DND-41 (cell line): Measurements from ENCODE around the gene TTC16.

Experiments used
- ATAC-seq: fragments of 200-7000 bp; cut with Tn5 transposase; 3 replicates; pipeline ENCODE4 v1.9.1; 2021; ENCODE audit warnings: low read depth; ENCODE audit not compliant: insufficient read depth
- DNase-seq: peaks from one replicate; pipeline ENCODE4 v3.0.0-alpha.2; 2020
- H2AFZ ChIP-seq: 2 replicates; pipeline ENCODE4 v1.6.0; 2012; ENCODE audit warnings: low read depth, low read length
- H3K27ac ChIP-seq: 2 replicates; pipeline ENCODE4 v1.5.1; 2012; ENCODE audit warnings: low read length, inconsistent platforms
- H3K27me3 ChIP-seq: fragments of 200-600 bp; sonication (generic); 2 replicates; pipeline ENCODE4 v1.6.0; 2012; ENCODE audit warnings: low read length, mild to moderate bottlenecking, inconsistent platforms; ENCODE audit not compliant: insufficient read depth, poor library complexity
- H3K36me3 ChIP-seq: 2 replicates; pipeline ENCODE4 v1.5.1; 2012; ENCODE audit warnings: low read length, inconsistent platforms; ENCODE audit not compliant: insufficient read depth
- H3K4me1 ChIP-seq: 2 replicates; pipeline ENCODE4 v1.5.1; 2012; ENCODE audit warnings: mild to moderate bottlenecking, low read length; ENCODE audit not compliant: insufficient read depth
- H3K4me2 ChIP-seq: 2 replicates; pipeline ENCODE4 v1.6.0; 2012; ENCODE audit warnings: mild to moderate bottlenecking, moderate library complexity, low read length, inconsistent platforms; ENCODE audit not compliant: insufficient read depth
- H3K4me3 ChIP-seq, 2 experiments: fragments of 200-600 bp in 1 of 2; shearing (Covaris generic) in 1 of 2; 2 replicates each; pipeline ENCODE4 v1.5.1; 2012 to 2016; ENCODE audit warnings: inconsistent platforms in 2 of 2, low read length in 2 of 2, mild to moderate bottlenecking in 2 of 2, low read depth in 1 of 2, moderate library complexity in 1 of 2
- H3K79me2 ChIP-seq: 2 replicates; pipeline ENCODE4 v1.6.0; 2012; ENCODE audit warnings: low read length, inconsistent platforms; ENCODE audit not compliant: insufficient read depth
- H3K9ac ChIP-seq: 2 replicates; pipeline ENCODE4 v1.6.0; 2012; ENCODE audit warnings: low read depth, mild to moderate bottlenecking, inconsistent platforms, low read length, moderate library complexity
- H3K9me3 ChIP-seq: 2 replicates; pipeline ENCODE4 v1.5.1; 2012; ENCODE audit warnings: low read length, moderate library complexity, mild to moderate bottlenecking, inconsistent platforms; ENCODE audit not compliant: insufficient read depth, severe bottlenecking
- H4K20me1 ChIP-seq: 2 replicates; pipeline ENCODE4 v1.6.0; 2012; ENCODE audit warnings: low read length; ENCODE audit not compliant: insufficient read depth
- EZH2 ChIP-seq: IDR thresholded peaks from 3 replicates; pipeline ENCODE4 v1.6.1; 2012; ENCODE audit warnings: borderline replicate concordance, low read depth, mild to moderate bottlenecking, moderate library complexity, low read length, inconsistent platforms; ENCODE audit not compliant: severe bottlenecking
- TF ChIP-seq, protein P1 (sequence below): IDR thresholded peaks from 2 replicates; pipeline ENCODE4 v1.5.1; 2012; ENCODE audit warnings: borderline replicate concordance, low read length, moderate library complexity, mild to moderate bottlenecking; ENCODE audit not compliant: poor library complexity, severe bottlenecking; ENCODE audit errors: extremely low read depth

The TTC16 gene

DNA sequence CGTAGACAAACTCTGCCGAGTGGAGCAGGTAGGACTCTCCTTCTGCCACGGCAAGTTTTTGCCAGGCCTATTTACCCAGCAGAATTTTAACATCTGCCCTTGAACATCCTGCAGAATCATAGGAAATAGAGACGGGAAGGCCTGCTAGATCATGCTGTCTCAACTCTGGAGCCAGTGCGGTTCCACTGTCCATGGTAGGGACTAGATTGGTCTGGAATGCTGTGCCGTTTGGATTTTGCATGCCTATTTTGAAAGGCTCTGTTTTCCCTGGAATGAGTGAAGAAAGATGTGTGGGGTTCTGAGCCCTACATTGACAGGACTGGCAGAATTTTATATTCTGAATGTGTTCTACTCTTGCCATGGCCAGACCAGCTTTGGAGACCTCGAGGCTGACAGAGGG, 42.6 kb upstream of the TTC16 start:
- Histone ChIP-seq H3K4me2 (no peak overlapping the region), H3K36me3 (0 out of 2 replicates have a peak, but pooled peaks cover under 1% of the 10 kb centered on the region), H3K4me1 (no peaks in the 10 kb centered on the region)

DNA sequence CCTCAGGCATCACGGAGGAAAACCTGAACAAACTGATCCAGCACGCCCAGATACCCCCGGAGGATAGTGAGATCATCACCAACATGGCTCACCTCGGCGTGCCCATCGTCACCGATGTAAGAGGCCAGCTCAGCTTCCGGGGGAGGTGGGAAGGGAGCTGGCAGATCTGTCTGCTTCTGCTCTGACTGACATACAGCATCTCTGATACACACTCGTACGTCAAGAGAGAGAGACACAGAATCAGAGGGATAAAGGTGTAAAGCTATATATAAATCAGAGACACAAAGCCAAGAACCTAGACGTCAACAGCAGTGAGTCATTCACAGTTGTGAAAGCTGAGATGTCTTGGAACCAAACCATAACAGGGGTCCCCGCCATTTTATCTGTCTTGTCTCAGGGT, 39.2 kb upstream of the TTC16 start:
- H3K36me3 ChIP-seq: 0 out of 2 replicates have a peak, but pooled peaks cover 3% of the 10 kb centered on the region
- H4K20me1 ChIP-seq: no peaks in the 10 kb centered on the region
- DNase-seq (no peak), ATAC-seq (no peak)
- no peak overlapping the region for H3K9ac ChIP-seq
- no peak overlapping the region for H3K4me2 ChIP-seq
- no peaks in the 10 kb centered on the region for H3K79me2 ChIP-seq
- no peak overlapping the region for H3K4me3 ChIP-seq
- H2AFZ ChIP-seq: no peak overlapping the region
- no peaks in the 10 kb centered on the region for H3K4me1 ChIP-seq
- no peak overlapping the region for H3K27ac ChIP-seq
- TF ChIP-seq, protein P1, sequence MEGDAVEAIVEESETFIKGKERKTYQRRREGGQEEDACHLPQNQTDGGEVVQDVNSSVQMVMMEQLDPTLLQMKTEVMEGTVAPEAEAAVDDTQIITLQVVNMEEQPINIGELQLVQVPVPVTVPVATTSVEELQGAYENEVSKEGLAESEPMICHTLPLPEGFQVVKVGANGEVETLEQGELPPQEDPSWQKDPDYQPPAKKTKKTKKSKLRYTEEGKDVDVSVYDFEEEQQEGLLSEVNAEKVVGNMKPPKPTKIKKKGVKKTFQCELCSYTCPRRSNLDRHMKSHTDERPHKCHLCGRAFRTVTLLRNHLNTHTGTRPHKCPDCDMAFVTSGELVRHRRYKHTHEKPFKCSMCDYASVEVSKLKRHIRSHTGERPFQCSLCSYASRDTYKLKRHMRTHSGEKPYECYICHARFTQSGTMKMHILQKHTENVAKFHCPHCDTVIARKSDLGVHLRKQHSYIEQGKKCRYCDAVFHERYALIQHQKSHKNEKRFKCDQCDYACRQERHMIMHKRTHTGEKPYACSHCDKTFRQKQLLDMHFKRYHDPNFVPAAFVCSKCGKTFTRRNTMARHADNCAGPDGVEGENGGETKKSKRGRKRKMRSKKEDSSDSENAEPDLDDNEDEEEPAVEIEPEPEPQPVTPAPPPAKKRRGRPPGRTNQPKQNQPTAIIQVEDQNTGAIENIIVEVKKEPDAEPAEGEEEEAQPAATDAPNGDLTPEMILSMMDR: no peak
- no peak for TF ChIP-seq EZH2
- no peaks in the 10 kb centered on the region for H3K9me3 ChIP-seq
- H3K27me3 ChIP-seq: no peaks in the 10 kb centered on the region

More for the DNA sequence above, 42.6 kb upstream of the TTC16 start:
- Histone ChIP-seq H3K4me3 (no peak overlapping the region), H3K27ac (no peak overlapping the region), H3K9ac (no peak overlapping the region), H3K9me3 (no peaks in the 10 kb centered on the region), H4K20me1 (no peaks in the 10 kb centered on the region), H3K79me2 (no peaks in the 10 kb centered on the region), H3K27me3 (no peaks in the 10 kb centered on the region), H2AFZ (no peak overlapping the region)
- DNase-seq (no peak), ATAC-seq (no peak)
- TF ChIP-seq EZH2: no peak
- TF ChIP-seq, protein P1: no peak

DNA sequence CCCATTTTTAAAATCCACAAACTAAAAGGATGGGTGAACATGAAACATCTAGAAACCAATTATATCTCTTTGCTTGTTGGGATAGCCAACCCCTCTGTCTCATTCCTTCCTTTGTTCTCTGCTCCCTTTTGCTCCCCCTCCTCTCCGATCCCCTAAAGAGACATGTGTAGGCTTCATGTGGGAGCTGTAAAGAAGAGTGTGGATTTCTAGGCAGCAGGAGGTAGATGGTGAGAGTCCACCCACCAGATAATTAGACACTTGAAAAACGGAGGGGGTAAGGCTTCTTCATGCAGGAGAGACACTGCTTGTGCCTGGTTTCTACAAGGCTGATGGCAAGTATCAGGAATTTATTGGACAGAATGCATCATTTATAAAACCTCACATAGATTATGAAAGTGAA, 36.4 kb upstream of the TTC16 start:
- no peaks in the 10 kb centered on the region for H3K79me2 ChIP-seq
- H3K27me3 ChIP-seq: no peaks in the 10 kb centered on the region
- no peaks in the 10 kb centered on the region for H4K20me1 ChIP-seq
- 0 out of 2 replicates have a peak, but pooled peaks cover 9% of the 10 kb centered on the region for H3K36me3 ChIP-seq
- ATAC-seq (no peak), DNase-seq (no peak)
- no peak overlapping the region for H3K4me3 ChIP-seq
- H2AFZ ChIP-seq: no peak overlapping the region
- TF ChIP-seq EZH2: no peak
- TF ChIP-seq, protein P1: no peak
- no peak overlapping the region for H3K27ac ChIP-seq
- no peaks in the 10 kb centered on the region for H3K4me1 ChIP-seq
- no peak overlapping the region for H3K9ac ChIP-seq
- H3K4me2 ChIP-seq: no peak overlapping the region
- H3K9me3 ChIP-seq: no peaks in the 10 kb centered on the region

DNA sequence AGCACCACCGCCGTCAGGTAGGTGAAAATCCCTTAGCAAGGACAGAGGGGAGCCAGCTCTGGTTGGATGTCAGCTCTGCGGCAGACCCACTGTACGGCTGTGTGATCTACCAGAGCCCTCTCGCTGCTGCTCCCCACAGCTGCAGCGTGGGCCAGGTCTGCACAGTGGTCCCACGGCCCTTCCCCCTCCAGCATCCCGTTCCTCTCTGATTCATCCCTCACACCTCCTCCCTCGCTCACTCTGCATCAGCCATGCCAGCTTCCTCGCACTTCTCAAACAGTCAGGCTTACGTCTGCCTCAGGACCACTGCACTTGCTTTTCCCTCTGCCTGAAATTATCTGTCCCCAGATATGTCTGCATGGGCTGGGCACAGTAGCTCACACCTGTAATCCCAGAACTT, 35.7 kb upstream of the TTC16 start:
- Histone ChIP-seq H3K4me2 (no peak overlapping the region), H3K27ac (no peak overlapping the region), H2AFZ (no peak overlapping the region), H3K4me1 (no peaks in the 10 kb centered on the region), H3K79me2 (no peaks in the 10 kb centered on the region), H4K20me1 (no peaks in the 10 kb centered on the region), H3K9ac (no peak overlapping the region), H3K4me3 (no peak overlapping the region), H3K27me3 (no peaks in the 10 kb centered on the region), H3K9me3 (no peaks in the 10 kb centered on the region), H3K36me3 (0 out of 2 replicates have a peak, but pooled peaks cover 9% of the 10 kb centered on the region)
- TF ChIP-seq EZH2: no peak
- TF ChIP-seq, protein P1: no peak
- no peak for ATAC-seq
- no peak for DNase-seq
